Measurements from ENCODE around the gene TGFB1I1.
A peak's percentile ranks its signal among the peaks of the same experiment; 100 is the strongest.

TGFB1I1 gene

GRCh38 chr16:31507929-31508705, 36.2 kb downstream of the TGFB1I1 start, which contains the start of gene RUSF1:
RUSF1 (minus strand) TSS chr16:31508391; CDS start chr16:31508373, 18 bp downstream.
- no peaks in the 10 kb centered on the region; the same call in 1 of the 2 replicates for H3K36me3 ChIP-seq (ENCODE audit: control insufficient read depth, insufficient read depth, low read length)
- peak within 1 kb of the TSS; percentile 95 for H3K4me3 ChIP-seq (replicated peaks; ENCODE audit: low read depth, low read length)
- TF ChIP-seq, protein P1, sequence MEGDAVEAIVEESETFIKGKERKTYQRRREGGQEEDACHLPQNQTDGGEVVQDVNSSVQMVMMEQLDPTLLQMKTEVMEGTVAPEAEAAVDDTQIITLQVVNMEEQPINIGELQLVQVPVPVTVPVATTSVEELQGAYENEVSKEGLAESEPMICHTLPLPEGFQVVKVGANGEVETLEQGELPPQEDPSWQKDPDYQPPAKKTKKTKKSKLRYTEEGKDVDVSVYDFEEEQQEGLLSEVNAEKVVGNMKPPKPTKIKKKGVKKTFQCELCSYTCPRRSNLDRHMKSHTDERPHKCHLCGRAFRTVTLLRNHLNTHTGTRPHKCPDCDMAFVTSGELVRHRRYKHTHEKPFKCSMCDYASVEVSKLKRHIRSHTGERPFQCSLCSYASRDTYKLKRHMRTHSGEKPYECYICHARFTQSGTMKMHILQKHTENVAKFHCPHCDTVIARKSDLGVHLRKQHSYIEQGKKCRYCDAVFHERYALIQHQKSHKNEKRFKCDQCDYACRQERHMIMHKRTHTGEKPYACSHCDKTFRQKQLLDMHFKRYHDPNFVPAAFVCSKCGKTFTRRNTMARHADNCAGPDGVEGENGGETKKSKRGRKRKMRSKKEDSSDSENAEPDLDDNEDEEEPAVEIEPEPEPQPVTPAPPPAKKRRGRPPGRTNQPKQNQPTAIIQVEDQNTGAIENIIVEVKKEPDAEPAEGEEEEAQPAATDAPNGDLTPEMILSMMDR (IDR thresholded peaks at IDR 0.05; ENCODE audit: insufficient read depth, low read length, poor library complexity, severe bottlenecking): no peak
- DNase-seq (ENCODE audit: extremely low read depth, insufficient read length): peak; percentile 90
- no peaks in the 10 kb centered on the region for H3K27me3 ChIP-seq (replicated peaks; ENCODE audit: control insufficient read depth, insufficient read depth, low read length)

- Histone ChIP-seq H3K36me3 (ENCODE audit: control insufficient read depth, insufficient read depth, low read length) (no peaks in the 10 kb centered on the region; the same call in 1 of the 2 replicates), H3K4me3 (replicated peaks; ENCODE audit: low read depth, low read length) (peak overlapping the region; percentile 95), H3K27me3 (replicated peaks; ENCODE audit: control insufficient read depth, insufficient read depth, low read length) (no peaks in the 10 kb centered on the region)
- TF ChIP-seq, protein P1 (IDR thresholded peaks at IDR 0.05; ENCODE audit: insufficient read depth, low read length, poor library complexity, severe bottlenecking): no peak
- DNase-seq (ENCODE audit: extremely low read depth, insufficient read length): no peak
Observed at GRCh38 chr16:31508706-31509195, 36.8 kb downstream of the TGFB1I1 start.

GRCh38 chr16:31513126-31513525, 41.2 kb downstream of the TGFB1I1 start:
- H3K36me3 ChIP-seq (ENCODE audit: control insufficient read depth, insufficient read depth, low read length): no peaks in the 10 kb centered on the region
- no peaks in the 10 kb centered on the region for H3K27me3 ChIP-seq (replicated peaks; ENCODE audit: control insufficient read depth, insufficient read depth, low read length)
- no peak for DNase-seq (ENCODE audit: extremely low read depth, insufficient read length)
- TF ChIP-seq, protein P1 (IDR thresholded peaks at IDR 0.05; ENCODE audit: insufficient read depth, low read length, poor library complexity, severe bottlenecking): no peak
- H3K4me3 ChIP-seq (replicated peaks; ENCODE audit: low read depth, low read length): no peak overlapping the region

DNA sequence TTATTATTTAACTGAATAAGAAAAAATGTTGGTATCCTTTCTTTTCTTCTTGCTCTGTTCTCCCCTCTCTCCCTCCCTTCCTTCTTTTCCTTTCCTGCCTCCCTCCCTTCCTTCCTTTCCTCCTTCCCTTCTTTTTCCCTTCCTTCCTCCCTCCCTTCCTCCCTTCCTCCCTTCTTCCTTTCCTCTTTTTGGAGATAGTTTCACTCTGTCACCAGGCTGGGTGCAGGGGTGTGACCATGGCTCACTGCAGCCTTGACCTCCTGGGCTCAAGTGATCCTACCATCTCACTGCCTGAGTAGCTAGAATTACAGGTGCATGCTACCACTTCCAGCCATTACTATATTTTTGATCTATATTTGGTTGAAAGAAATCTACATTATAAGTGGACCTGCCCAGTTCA, 41.9 kb downstream of the TGFB1I1 start:
- no peaks in the 10 kb centered on the region for H3K27me3 ChIP-seq (replicated peaks; ENCODE audit: control insufficient read depth, insufficient read depth, low read length)
- DNase-seq (ENCODE audit: extremely low read depth, insufficient read length): no peak
- no peaks in the 10 kb centered on the region for H3K36me3 ChIP-seq (ENCODE audit: control insufficient read depth, insufficient read depth, low read length)
- TF ChIP-seq, protein P1 (IDR thresholded peaks at IDR 0.05; ENCODE audit: insufficient read depth, low read length, poor library complexity, severe bottlenecking): no peak
- H3K4me3 ChIP-seq (replicated peaks; ENCODE audit: low read depth, low read length): no peak overlapping the region

DNA sequence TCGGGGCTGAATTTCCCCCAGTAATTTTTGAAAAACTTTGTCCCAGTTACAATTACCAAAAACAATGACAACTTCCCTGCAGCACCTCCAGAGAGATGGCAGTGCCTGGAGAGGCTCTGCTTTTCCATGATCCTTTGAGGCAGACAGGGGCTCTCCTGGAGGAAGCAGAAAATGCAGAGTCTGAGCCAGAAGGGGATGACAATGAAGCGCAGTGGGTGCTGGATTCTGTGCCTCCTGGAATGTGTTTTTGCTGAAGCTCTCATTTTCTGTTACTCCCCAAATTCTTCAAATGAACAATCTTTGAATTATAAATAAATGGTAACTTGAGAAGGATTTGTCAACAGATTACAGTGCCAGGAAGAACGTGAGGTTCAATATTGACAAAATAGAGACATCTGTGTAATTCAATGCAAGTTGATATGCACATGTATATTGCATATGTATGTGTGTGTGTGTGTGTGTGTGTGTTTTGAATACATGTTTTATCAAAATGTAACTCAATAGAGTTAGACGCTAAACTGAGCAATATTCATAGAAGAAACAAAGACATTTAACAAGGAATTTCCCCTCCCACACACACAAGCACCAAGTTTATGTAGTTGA, 45.9 kb downstream of the TGFB1I1 start:
- H3K27me3 ChIP-seq (replicated peaks; ENCODE audit: control insufficient read depth, insufficient read depth, low read length): no peaks in the 10 kb centered on the region
- DNase-seq (ENCODE audit: extremely low read depth, insufficient read length): no peak
- TF ChIP-seq, protein P1 (IDR thresholded peaks at IDR 0.05; ENCODE audit: insufficient read depth, low read length, poor library complexity, severe bottlenecking): no peak
- no peak overlapping the region for H3K4me3 ChIP-seq (replicated peaks; ENCODE audit: low read depth, low read length)
- H3K36me3 ChIP-seq (ENCODE audit: control insufficient read depth, insufficient read depth, low read length): no peaks in the 10 kb centered on the region

Measured in GM06990 (cell line).